ENCODE measurements around the gene ZNF629. TPM values are rescaled to one million over a fixed set of nuclear protein-coding genes. Genes with fewer than 3 reads are reported as not detected.

The ZNF629 gene
- total and polyA plus RNA-seq, 12 donors, result 7.9 to 27.0 (median 21.9) TPM

- peaks cover 0 to 36% of the 10 kb centered on the region in 2 donors for H3K36me3 ChIP-seq (replicated peaks in 1 of 2)
- H3K4me1 ChIP-seq (replicated peaks in 1 of 2), result peaks cover 4 to 20% of the 10 kb centered on the region in 2 donors
- TF ChIP-seq, protein P1, sequence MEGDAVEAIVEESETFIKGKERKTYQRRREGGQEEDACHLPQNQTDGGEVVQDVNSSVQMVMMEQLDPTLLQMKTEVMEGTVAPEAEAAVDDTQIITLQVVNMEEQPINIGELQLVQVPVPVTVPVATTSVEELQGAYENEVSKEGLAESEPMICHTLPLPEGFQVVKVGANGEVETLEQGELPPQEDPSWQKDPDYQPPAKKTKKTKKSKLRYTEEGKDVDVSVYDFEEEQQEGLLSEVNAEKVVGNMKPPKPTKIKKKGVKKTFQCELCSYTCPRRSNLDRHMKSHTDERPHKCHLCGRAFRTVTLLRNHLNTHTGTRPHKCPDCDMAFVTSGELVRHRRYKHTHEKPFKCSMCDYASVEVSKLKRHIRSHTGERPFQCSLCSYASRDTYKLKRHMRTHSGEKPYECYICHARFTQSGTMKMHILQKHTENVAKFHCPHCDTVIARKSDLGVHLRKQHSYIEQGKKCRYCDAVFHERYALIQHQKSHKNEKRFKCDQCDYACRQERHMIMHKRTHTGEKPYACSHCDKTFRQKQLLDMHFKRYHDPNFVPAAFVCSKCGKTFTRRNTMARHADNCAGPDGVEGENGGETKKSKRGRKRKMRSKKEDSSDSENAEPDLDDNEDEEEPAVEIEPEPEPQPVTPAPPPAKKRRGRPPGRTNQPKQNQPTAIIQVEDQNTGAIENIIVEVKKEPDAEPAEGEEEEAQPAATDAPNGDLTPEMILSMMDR (IDR thresholded peaks at IDR 0.05), result no peak
- no peak for TF ChIP-seq POLR2A (IDR thresholded peaks at IDR 0.05)
- 81 to 91% (median 84%) methylated on average over 14 of the region's 14 CpGs for WGBS, 4 donors
- no peaks in the 10 kb centered on the region for H3K27me3 ChIP-seq
- no peaks in the 10 kb centered on the region for H3K9me3 ChIP-seq (replicated peaks in 1 of 3)
- intact Hi-C loops (cut with DNase I), result no loop called here
- no peak overlapping the region for H3K4me3 ChIP-seq
- H3K27ac ChIP-seq, result peak overlapping the region in 1 of 5 donors; percentile 31
- DNase-seq, result peak in 1 of 7 donors; percentile 26
Measured at GRCh38 chr16:30778549-30779244, 8.3 kb downstream of the ZNF629 start.

- Histone ChIP-seq H3K36me3 (replicated peaks in 1 of 2) (peaks cover 0 to 36% of the 10 kb centered on the region in 2 donors), H3K9me3 (replicated peaks in 1 of 3) (no peaks in the 10 kb centered on the region), H3K27me3 (no peaks in the 10 kb centered on the region), H3K4me3 (no peak overlapping the region), H3K4me1 (replicated peaks in 1 of 2) (peaks cover 4 to 20% of the 10 kb centered on the region in 2 donors), H3K27ac (peak overlapping the region in 1 of 5 donors; percentile 6)
- 80 to 86% (median 81%) methylated on average over 6 to 7 of the region's 7 CpGs; no CpG with 5 or more reads in 1 of the 4 donors for WGBS, 4 donors
- intact Hi-C loops (cut with DNase I), result no loop called here
- DNase-seq, result no peak
- no peak for TF ChIP-seq POLR2A (IDR thresholded peaks at IDR 0.05)
- TF ChIP-seq, protein P1 (IDR thresholded peaks at IDR 0.05), result no peak
Measured at GRCh38 chr16:30777591-30778297, 9.3 kb downstream of the ZNF629 start.

- 0 to 1% (median 0%) methylated on average over 9 to 81 of the region's 81 CpGs for WGBS, 4 donors
- Histone ChIP-seq H3K27ac (peak overlapping the region; percentile 15 to 93 (median 79)), H3K36me3 (replicated peaks in 1 of 2) (peaks cover 0 to 43% of the 10 kb centered on the region in 2 donors), H3K4me1 (replicated peaks in 1 of 2) (peaks cover 4 to 20% of the 10 kb centered on the region in 2 donors), H3K27me3 (no peaks in the 10 kb centered on the region), H3K9me3 (replicated peaks in 1 of 3) (no peaks in the 10 kb centered on the region), H3K4me3 (peak overlapping the region; percentile 18 to 70 (median 32))
- peak; percentile 81 to 91 (median 83) for DNase-seq
- TF ChIP-seq POLR2A (IDR thresholded peaks at IDR 0.05), result peak; percentile 39 to 64
- TF ChIP-seq, protein P1 (IDR thresholded peaks at IDR 0.05), result no peak
- intact Hi-C loops (cut with DNase I), result no loop called here
Measured at GRCh38 chr16:30775392-30776188, 11.4 kb downstream of the ZNF629 start.

DNA sequence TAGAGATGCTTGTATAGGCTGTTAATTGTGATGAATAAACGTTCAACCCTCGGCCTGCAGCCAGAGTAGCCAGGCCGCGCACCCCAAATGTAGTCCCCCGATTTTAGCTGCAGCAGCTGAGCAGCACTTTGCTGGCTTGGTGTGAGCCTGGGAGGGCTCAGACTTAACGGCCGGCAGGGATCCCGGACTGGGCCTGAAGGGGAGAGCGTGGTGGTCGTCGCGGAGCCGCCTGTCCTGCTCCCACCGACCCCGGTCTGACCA is 11.9 kb downstream of the ZNF629 start:
- WGBS, 4 donors, result 8 to 12% (median 10%) methylated on average over 11 to 15 of the region's 15 CpGs; no CpG with 5 or more reads in 1 of the 4 donors
- no peaks in the 10 kb centered on the region for H3K27me3 ChIP-seq
- peaks cover 4 to 20% of the 10 kb centered on the region in 2 donors for H3K4me1 ChIP-seq (replicated peaks in 1 of 2)
- peak overlapping the region in 4 of 5 donors; percentile 74 to 93 (median 84) for H3K27ac ChIP-seq
- no peak for TF ChIP-seq POLR2A (IDR thresholded peaks at IDR 0.05)
- TF ChIP-seq, protein P1 (IDR thresholded peaks at IDR 0.05), result no peak
- H3K9me3 ChIP-seq (replicated peaks in 1 of 3), result no peaks in the 10 kb centered on the region
- intact Hi-C loops (cut with DNase I), result no loop called here
- DNase-seq, result no peak
- peak overlapping the region; percentile 18 to 70 (median 32) for H3K4me3 ChIP-seq
- peaks cover 0 to 48% of the 10 kb centered on the region in 2 donors for H3K36me3 ChIP-seq (replicated peaks in 1 of 2)

Measured in adrenal gland (tissue), 12 donors.